A673 (cell line): Measurements from ENCODE around the gene TMEM244. TPM values are rescaled to one million over a fixed set of nuclear protein-coding genes. Genes with fewer than 3 reads are reported as not detected.

Experiments used
- BruUV-seq: library from RNA; stranded (reverse); fragments of 400-500 nt; replicated peaks from 2 replicates; lab custom pipeline; 2021; lab: Mats Ljungman, UMichigan
- CTCF ChIA-PET: fragments of 300-600 bp; sonication (Branson Sonifier 250); formaldehyde crosslinking; loops from one replicate; lab custom pipeline; 2022; ENCODE audit warnings: antibody characterized with exemption; lab: Charles Lee
- POLR2A ChIA-PET: fragments of 300-600 bp; sonication (Branson Sonifier 250); formaldehyde crosslinking; loops from one replicate; lab custom pipeline; 2022; ENCODE audit warnings: antibody characterized with exemption; ENCODE audit not compliant: low non-redundant PET; lab: Charles Lee
- DNase-seq: peaks from one replicate; pipeline ENCODE4 v3.0.0-alpha.2; 2015; ENCODE audit warnings: low spot score
- H3K27ac ChIP-seq: fragments of 200-600 bp; sonication (generic); 2 replicates; pipeline ENCODE4 v1.5.1; 2016; ENCODE audit warnings: mixed run types, low read depth, mild to moderate bottlenecking, mixed read lengths, antibody characterized with exemption, low read length; ENCODE audit not compliant: poor library complexity, severe bottlenecking
- H3K27me3 ChIP-seq: fragments of 200-600 bp; sonication (generic); replicated peaks from 2 replicates; pipeline ENCODE4 v1.6.1; 2017; ENCODE audit warnings: mixed run types, low read depth, mild to moderate bottlenecking, mixed read lengths, antibody characterized with exemption, low read length; ENCODE audit not compliant: insufficient read depth, poor library complexity
- H3K36me3 ChIP-seq: fragments of 200-600 bp; sonication (generic); 2 replicates; pipeline ENCODE4 v1.6.1; 2016; ENCODE audit warnings: mixed run types, mild to moderate bottlenecking, mixed read lengths, antibody characterized with exemption, low read length; ENCODE audit not compliant: insufficient read depth, poor library complexity, severe bottlenecking
- H3K4me1 ChIP-seq: fragments of 200-600 bp; sonication (generic); 2 replicates; pipeline ENCODE4 v1.6.1; 2017; ENCODE audit warnings: mixed run types, mild to moderate bottlenecking, mixed read lengths, antibody characterized with exemption, low read length; ENCODE audit not compliant: insufficient read depth, poor library complexity, severe bottlenecking
- H3K4me3 ChIP-seq: fragments of 200-600 bp; sonication (generic); 2 replicates; pipeline ENCODE4 v1.5.1; 2016; ENCODE audit warnings: low read depth, mixed run types, mild to moderate bottlenecking, mixed read lengths, low read length; ENCODE audit not compliant: poor library complexity, severe bottlenecking
- H3K9me3 ChIP-seq: fragments of 200-600 bp; sonication (generic); 2 replicates; pipeline ENCODE4 v1.6.1; 2016; ENCODE audit warnings: mixed run types, low read depth, mild to moderate bottlenecking, mixed read lengths, antibody characterized with exemption, low read length; ENCODE audit not compliant: poor library complexity, severe bottlenecking
- EZH2 ChIP-seq: fragments of 200-600 bp; sonication (generic); IDR thresholded peaks from 2 replicates; pipeline ENCODE4 v1.6.1; 2017; ENCODE audit warnings: borderline replicate concordance, low read depth, mild to moderate bottlenecking, mixed read lengths, antibody characterized with exemption, low read length; ENCODE audit not compliant: poor library complexity, severe bottlenecking
- intact Hi-C: fragments of 100-400 bp; cut with micrococcal nuclease; formaldehyde crosslinking; loops from one replicate; pipeline ENCODE4 v1.10.0; 2022; ENCODE audit not compliant: unreplicated experiment
- total RNA-seq: library from RNA; stranded (reverse); gene quantifications from 2 replicates; pipeline ENCODE4 v1.2.3, GENCODE V29; 2021
- TF ChIP-seq, protein P1 (sequence below): fragments of 300-800, 200-600 bp; sonication (generic); conservative IDR thresholded peaks from 2 replicates; pipeline ENCODE4 v1.5.1; 2017; ENCODE audit warnings: low read depth, mild to moderate bottlenecking, antibody characterized with exemption, low read length, moderate library complexity, mixed read lengths

The TMEM244 gene
- total RNA-seq, 1 experiment from 2014 or later = not detected

DNA sequence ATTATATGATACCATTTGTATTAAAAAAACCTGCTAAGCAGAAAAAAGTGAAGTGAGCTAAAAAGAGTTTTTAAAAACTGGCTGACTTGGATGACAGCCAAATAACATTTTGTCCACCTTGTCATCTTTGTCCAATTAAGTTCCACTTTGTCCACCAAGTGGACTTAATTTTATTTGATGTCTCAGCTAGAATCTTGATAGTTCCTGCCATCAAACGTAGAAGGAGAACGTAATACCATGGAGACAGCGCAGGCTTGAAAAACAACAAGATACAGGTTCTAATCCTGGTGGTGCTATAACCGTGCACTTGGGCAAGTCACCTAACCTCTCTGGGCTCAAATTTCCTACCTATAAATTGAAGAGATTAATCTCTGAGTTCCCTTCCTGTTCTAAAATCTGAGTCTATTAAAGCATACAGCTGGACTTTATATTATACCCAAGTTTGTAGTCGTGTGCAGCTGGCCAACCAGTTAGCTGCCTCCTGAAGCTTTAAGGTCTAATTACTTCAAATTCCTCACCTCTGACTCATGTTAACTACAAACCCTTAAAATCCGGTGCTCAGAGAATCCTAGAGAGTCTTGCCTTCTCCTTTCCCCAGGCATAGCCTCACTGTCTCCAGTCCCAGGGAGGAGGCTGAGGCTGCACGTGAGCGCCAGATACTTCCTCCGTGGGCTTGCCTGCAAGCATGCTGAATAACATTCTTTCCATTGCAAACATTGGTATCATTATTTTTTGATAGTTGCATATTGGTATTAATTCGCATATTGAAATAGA is 16.8 kb downstream of the TMEM244 start:
- Histone ChIP-seq H3K9me3 (no peaks in the 10 kb centered on the region), H3K27me3 (no peaks in the 10 kb centered on the region), H3K4me1 (peaks cover 9% of the 10 kb centered on the region), H3K4me3 (no peak overlapping the region), H3K36me3 (no peaks in the 10 kb centered on the region), H3K27ac (no peak overlapping the region)
- TF ChIP-seq EZH2 = no peak
- TF ChIP-seq, protein P1, sequence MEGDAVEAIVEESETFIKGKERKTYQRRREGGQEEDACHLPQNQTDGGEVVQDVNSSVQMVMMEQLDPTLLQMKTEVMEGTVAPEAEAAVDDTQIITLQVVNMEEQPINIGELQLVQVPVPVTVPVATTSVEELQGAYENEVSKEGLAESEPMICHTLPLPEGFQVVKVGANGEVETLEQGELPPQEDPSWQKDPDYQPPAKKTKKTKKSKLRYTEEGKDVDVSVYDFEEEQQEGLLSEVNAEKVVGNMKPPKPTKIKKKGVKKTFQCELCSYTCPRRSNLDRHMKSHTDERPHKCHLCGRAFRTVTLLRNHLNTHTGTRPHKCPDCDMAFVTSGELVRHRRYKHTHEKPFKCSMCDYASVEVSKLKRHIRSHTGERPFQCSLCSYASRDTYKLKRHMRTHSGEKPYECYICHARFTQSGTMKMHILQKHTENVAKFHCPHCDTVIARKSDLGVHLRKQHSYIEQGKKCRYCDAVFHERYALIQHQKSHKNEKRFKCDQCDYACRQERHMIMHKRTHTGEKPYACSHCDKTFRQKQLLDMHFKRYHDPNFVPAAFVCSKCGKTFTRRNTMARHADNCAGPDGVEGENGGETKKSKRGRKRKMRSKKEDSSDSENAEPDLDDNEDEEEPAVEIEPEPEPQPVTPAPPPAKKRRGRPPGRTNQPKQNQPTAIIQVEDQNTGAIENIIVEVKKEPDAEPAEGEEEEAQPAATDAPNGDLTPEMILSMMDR = no peak
- intact Hi-C loops = no loop called here
- BruUV-seq = no TSS peak
- ChIA-PET CTCF (no interaction called here), POLR2A (no interaction called here)
- DNase-seq = peak; percentile 89

DNA sequence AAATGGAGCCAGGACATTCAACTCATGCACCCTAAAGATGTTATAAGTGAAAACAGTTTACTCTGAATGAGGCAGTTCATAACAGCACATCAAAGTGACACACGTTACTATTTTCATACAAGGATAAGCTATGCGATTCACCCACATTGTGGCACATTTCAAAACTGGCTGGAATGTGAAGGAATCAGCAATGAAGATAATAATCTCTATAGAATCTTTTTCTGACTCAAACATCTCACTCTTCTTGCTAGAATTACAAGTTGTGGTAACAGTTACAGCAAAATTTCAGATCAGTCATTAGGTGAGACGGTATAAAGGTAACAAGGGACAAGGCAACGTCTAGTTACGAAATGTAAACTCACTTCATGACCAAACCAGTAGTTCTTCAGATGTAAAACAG is 17.5 kb downstream of the TMEM244 start:
- H3K36me3 ChIP-seq = no peaks in the 10 kb centered on the region
- no peak overlapping the region for H3K4me3 ChIP-seq
- no TSS peak for BruUV-seq
- H3K27ac ChIP-seq = no peak overlapping the region
- CTCF ChIA-PET = no interaction called here
- no peak for TF ChIP-seq EZH2
- TF ChIP-seq, protein P1 = no peak
- POLR2A ChIA-PET = no interaction called here
- H3K27me3 ChIP-seq = no peaks in the 10 kb centered on the region
- intact Hi-C loops = no loop called here
- H3K9me3 ChIP-seq = no peaks in the 10 kb centered on the region
- DNase-seq = no peak
- peaks cover 9% of the 10 kb centered on the region for H3K4me1 ChIP-seq

DNA sequence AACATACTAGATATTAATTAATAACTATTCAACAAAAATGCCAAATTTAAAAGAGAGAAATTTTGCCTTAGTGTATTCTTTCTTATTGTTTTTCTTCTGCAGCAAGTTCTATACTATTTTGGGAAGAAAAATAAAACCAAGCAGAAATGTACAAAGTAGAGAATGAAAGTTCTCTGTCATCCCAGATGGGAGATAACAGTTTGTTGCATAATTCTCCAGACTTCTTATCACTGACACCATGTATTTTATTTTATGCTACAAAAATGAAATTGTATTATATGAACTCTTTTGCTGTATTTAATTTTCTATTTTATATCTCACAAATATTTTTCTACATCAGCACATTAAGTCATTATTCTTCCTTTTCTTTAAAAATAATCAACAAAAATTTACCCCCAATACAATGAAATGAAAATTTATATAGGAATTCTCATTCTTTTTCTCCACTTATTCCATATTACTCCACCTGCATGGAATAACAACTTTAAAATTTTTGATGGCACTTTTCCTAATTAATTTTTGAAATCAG is 18.2 kb downstream of the TMEM244 start:
- Histone ChIP-seq H3K4me1 (peaks cover 9% of the 10 kb centered on the region), H3K9me3 (no peaks in the 10 kb centered on the region), H3K4me3 (no peak overlapping the region), H3K27me3 (no peaks in the 10 kb centered on the region), H3K27ac (no peak overlapping the region), H3K36me3 (no peaks in the 10 kb centered on the region)
- no peak for TF ChIP-seq EZH2
- intact Hi-C loops = no loop called here
- BruUV-seq = no TSS peak
- ChIA-PET POLR2A (no interaction called here), CTCF (no interaction called here)
- no peak for DNase-seq
